ENCODE results near the gene SEC14L1.
"Not testable (repeated sequence)": the region's sequence is repeated elsewhere in the genome, so short reads cannot be mapped to it uniquely, and the experiment has no call there.

SEC14L1 gene

DNA sequence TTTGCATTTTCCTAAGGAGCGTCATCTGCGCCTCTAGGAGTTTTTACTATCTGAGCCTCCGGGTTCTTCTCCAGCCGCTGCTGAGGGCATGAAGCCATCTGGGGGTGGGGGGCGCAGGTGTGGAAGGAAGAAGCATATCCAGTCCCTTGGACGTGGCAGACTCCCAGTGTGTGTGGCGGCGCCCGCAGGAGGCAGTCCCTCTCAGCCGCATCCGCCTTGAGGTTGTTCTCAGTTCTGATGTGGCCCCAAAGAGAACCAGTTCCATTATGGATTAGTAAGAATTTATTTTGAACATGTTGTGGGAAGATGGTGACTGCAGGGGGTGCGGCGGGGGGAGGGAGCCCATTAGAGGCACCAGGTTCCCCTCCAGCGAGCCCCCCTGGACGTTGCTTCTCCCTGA is 100.2 kb downstream of the SEC14L1 start:
- DNase-seq (ENCODE audit: low spot score): peak; percentile 50

DNA sequence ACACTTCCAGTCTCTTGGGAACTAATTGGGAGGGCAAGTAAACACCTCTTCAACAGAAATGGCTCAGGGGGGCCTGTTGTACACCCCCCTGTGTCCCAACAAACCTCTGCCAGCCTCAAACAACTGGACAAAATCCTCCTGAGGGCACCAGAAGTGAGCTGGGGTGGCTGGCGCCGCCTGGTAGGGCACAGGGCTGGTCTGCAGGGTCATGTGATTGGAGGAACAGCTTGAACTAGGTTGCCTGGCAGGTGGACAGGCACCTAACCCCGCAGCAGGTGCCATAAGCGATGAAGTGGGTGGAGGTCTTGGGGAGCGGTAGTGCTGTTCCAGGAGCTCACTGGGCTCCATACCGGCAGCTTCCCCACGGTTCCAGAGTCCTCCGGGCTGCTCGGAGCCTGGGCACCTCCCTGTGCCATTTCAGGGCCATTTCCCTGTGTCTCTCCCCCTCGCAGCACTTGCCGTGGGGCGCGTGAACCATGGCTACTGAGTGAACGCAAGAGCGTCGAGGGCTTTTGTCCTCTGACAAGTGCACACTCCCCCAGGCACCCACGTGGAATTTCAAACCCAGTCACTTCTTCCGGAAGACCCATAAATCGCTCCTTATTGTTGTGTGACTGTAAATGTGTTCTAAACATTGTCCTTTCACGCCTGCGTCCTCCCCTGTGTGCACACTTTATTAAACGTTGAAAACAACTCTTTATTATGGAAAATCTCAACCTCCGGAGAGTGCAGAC is 101.5 kb downstream of the SEC14L1 start:
- no peak for DNase-seq (ENCODE audit: low spot score)

DNA sequence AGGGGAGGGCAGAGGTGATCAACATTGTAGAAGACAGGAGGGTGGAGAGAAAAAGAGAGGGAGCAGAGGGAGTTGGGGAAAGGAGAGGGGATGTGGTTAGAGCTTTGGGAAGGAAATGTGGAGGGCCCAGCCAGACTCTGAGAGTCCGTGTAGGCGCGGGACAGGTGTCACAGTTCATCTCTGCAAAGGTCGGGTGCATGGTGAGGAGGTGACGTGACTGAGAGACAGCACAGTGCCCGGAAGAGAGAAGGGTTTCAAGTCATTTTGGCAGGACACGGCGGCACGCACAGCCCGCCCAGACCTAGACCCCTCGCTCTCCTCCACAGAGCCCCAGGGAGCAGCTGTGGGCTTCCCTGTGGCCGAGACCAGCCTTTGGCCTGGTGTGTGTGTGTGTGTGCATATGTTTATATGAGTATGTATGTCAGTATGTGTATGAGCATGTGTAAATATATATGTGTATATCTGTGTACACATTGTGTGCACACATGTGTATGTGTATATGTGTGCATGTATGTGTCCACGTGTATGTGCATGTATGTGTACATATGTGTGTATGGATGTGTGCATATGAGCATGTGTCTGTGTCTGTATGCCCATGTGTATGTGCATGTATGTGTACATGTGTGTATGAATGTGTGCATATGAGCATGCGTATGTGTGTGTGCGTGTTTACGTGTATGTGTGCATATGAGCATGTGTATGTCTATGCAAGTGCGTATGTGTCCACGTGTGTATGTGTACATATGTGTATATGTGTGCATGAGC is 104.6 kb downstream of the SEC14L1 start:
- DNase-seq (ENCODE audit: low spot score): peak; percentile 27

DNA sequence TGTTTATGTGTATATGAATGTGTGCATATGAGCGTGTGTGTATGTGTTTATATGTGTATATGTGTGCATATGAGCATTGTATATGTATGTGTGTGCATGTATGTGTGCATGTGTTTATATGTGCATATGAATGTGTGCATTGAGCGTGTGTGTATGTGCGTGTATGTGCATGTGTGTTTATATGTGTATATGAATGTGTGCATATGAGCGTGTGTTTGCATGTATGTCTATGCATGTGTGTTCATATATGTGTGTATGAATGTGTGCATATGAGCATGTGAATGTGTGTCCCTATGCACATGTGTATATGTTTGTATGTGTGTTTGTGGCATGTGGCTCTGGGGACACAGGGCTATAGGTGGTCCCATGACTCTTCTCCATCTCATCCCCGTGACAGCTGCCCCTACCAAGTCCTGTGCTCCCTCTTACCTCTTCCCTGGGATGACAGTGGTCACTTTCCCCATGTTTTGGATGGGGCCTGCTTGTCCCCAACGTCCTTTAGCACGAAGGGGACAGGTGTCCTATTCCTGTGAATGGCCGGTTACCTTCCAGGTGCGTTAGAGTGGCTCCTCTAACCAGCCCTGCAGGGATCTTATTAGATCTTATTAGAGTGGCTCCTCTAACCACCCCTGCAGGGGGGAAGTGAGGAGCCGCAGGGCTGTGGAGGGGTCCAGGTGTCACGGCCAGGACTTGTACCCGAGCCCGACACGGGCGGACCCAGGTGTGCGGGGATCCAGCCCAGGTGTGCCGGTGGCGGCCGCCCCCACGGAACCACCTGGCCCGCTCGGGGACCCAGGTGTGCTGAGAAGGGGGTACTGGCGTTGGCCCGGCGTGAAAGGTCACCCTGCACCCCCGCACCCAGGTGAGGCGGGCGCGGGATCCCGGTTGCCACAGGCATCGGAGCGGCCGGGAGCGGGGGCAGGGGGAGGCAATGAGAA is 105.6 kb downstream of the SEC14L1 start:
- no peak for DNase-seq (ENCODE audit: low spot score)

- peak; percentile 98 for DNase-seq (ENCODE audit: low spot score)
These were observed 106.3 kb downstream of the SEC14L1 start for GRCh38 chr17:77247048-77247541.

- no peak for DNase-seq (ENCODE audit: low spot score)
These were observed 106.8 kb downstream of the SEC14L1 start for GRCh38 chr17:77247609-77248008.

GRCh38 chr17:77248216-77249114 is 107.7 kb downstream of the SEC14L1 start:
- peak; percentile 47 for DNase-seq (ENCODE audit: low spot score)

- DNase-seq (ENCODE audit: low spot score): no peak
These were observed 110.9 kb downstream of the SEC14L1 start for GRCh38 chr17:77251622-77252183.

- not testable (repeated sequence) for DNase-seq (ENCODE audit: low spot score)
These were observed 111.5 kb downstream of the SEC14L1 start for GRCh38 chr17:77252306-77252705.

GRCh38 chr17:77253611-77254051 is 112.9 kb downstream of the SEC14L1 start:
- peak; percentile 64 for DNase-seq (ENCODE audit: low spot score)

DNA sequence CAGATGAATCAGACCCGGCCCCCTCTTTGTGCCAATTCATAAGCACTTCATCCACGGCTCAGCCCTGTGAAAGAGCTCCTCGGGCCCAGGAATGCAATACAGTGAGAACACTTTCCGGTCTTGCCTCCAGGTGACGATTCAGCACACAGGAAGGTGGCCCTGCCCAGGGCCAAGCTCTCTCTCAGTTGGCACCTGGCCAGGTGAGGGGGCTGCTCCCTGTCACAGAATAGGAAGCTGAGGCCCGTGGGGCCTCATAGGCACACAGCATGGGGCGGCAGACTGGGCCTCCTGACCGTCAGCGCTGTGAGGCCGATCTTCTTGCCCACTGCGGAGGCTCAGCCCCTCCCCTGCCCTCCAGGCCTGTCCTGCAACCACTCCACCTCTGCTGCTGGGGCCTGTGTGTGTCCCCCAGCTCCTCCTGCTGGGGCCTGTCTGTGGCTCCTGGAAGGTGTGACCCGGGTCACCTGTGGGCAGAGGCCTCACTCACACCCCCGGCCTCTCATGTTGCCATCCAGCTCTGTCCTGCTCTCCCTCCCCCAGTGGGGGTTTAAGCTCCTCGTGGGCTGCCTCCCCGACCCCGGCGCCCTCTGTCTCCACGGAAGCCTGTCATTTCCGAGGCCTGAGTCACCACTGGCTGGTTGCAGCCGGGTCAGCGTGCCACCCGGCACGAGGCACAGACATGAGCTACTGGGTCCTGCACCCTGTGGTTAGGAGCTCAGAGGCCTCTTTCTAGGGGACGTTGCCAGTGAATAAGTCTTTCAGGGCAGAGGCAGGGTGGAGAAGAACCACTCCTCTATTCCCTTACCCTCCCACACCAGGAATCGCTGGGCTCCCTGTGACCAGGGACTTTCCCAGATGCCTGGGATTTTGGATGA is 114.4 kb downstream of the SEC14L1 start:
- DNase-seq (ENCODE audit: low spot score): no peak

- DNase-seq (ENCODE audit: low spot score): not testable (repeated sequence)
These were observed 115.2 kb downstream of the SEC14L1 start for GRCh38 chr17:77255970-77256369.

- DNase-seq (ENCODE audit: low spot score): no peak
These were observed 115.9 kb downstream of the SEC14L1 start for GRCh38 chr17:77256710-77257109.

DNA sequence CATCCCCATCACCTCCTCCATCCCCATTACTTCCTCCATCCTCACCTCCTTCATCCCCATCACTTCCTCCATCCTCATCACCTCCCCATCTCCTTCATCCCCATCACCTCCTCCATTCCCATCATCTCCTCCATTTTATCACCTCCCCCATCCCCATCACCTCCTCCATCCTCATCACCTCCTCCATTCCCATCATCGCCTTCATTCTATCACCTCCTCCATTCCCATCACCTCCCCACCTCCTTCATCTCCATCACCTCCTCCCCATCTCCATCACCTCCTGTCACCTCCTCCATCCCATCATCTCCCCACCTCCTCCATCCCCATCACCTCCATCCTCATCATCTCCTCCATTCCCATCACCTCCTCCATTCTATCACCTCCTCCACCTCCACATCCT is 116.4 kb downstream of the SEC14L1 start:
- DNase-seq (ENCODE audit: low spot score): no peak

DNA sequence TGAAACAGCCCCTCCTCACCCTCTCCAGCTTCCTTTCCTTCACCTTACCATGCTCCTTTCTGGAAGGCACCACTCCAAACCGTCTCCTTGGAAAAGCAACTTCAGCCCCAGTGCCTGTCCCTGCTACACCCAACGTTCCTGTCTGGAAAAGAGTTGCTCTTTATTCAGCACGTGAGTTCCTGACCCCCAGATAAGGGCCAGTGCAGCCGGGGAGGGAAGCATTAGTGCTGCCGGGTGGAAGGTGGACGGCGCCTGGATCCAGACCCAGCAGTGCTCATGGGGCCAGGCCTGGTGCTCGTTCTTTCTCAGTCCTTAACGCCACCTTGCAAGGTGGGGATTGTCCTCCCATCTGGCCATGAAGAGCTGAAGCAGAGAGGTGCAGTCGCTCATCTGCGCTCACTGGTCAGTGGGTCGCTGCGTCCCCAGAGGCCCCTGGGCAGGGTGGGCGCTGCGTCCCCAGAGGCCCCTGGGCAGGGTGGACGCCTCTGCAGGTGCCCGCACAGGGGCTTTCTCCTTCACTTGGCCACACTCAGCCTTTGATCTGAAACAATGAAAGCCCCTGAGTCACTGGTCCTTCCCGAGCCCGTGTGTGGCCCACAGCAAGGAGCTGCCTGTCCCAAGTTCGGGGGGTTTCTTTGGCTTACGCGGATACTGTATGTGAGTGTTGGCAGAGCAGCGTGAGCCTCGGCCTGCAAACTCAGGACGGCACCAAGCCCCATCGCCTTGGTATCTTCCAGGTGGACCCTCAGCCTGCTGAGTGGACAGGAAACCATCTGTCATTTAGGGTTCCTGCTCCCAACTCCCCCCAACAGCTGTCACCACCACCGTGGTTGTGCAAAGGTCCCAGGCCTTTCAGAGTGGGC is 117.1 kb downstream of the SEC14L1 start:
- DNase-seq (ENCODE audit: low spot score): no peak

GRCh38 chr17:77258638-77259037 is 117.9 kb downstream of the SEC14L1 start:
- DNase-seq (ENCODE audit: low spot score): no peak

DNA sequence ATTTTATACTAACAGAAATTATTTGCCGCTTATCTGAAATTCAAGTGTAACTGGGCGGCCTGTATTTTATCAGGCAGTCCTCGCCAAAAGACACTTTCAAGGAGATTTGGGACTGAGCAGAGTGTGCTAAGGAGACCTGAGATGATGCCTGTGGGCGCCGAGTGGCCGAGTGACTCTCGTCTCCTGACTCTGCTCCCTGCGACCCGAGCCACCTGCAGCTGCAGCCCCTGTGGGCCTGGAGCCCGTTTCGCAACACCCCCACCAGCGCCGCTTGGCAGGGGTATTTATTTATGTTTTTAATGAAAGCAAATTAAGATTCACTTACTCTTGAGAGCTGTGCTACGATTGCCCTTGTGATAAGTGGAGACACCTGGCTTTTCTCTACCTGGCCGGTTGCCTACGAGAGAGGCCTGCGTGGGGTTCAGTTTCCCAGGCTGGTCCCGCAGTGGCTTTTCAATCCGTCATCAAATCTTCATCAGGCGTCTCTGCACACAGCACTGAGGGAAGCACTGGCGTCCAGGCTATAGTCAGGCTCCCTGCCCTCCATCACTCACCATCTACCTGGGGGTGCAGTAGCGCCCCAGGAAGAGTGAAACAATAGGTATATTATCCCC is 124.0 kb downstream of the SEC14L1 start:
- DNase-seq (ENCODE audit: low spot score): no peak

- DNase-seq (ENCODE audit: low spot score): no peak
These were observed 125.4 kb downstream of the SEC14L1 start for GRCh38 chr17:77266213-77266612.
